IMR-90 (cell line): Measurements from ENCODE around the gene CMC2. TPM values are rescaled to one million over a fixed set of nuclear protein-coding genes. Genes with fewer than 3 reads are reported as not detected.

Experiments used
- ATAC-seq: fragments of 200-7000 bp; cut with Tn5 transposase; 2 replicates; pipeline ENCODE4 v1.9.1; 2020; ENCODE audit warnings: low read depth, mild to moderate bottlenecking, moderate library complexity
- BruUV-seq: library from RNA; stranded (reverse); fragments of 400-500 nt; replicated peaks from 2 replicates; lab custom pipeline; 2021; lab: Mats Ljungman, UMichigan
- CTCF ChIA-PET: fragments of 300-600 bp; formaldehyde crosslinking; extraction: SDS; loops from one replicate; lab custom pipeline; 2021; ENCODE audit warnings: antibody characterized with exemption; lab: Yijun Ruan, JAX
- POLR2A ChIA-PET: fragments of 300-600 bp; sonication (Branson Sonifier 250); formaldehyde crosslinking; loops from one replicate; lab custom pipeline; 2022; ENCODE audit warnings: antibody characterized with exemption; ENCODE audit not compliant: unreplicated experiment; lab: Charles Lee
- DNase-seq: peaks from one replicate; pipeline ENCODE4 v3.0.0; 2013
- H2AFZ ChIP-seq: replicated peaks from 2 replicates; pipeline ENCODE3; 2013; ENCODE audit warnings: low read length, mild to moderate bottlenecking; ENCODE audit not compliant: poor library complexity
- H2AK5ac ChIP-seq: 2 replicates; pipeline ENCODE4 v1.6.1; 2013; ENCODE audit warnings: low read depth, low read length, inconsistent platforms
- H2AK9ac ChIP-seq: replicated peaks from 2 replicates; pipeline ENCODE3; 2013; ENCODE audit warnings: mild to moderate bottlenecking, low read depth, low read length, moderate library complexity; ENCODE audit not compliant: poor library complexity
- H2BK120ac ChIP-seq: 2 replicates; pipeline ENCODE4 v1.6.1; 2013; ENCODE audit warnings: low read depth, low read length, inconsistent platforms
- H2BK15ac ChIP-seq: 3 replicates; pipeline ENCODE4 v1.6.1; 2013; ENCODE audit warnings: low read depth, low read length, inconsistent platforms
- H2BK20ac ChIP-seq: 2 replicates; pipeline ENCODE4 v1.6.1; 2013; ENCODE audit warnings: low read depth, mild to moderate bottlenecking, inconsistent platforms, low read length, moderate library complexity
- H2BK5ac ChIP-seq: 2 replicates; pipeline ENCODE4 v1.6.1; 2013; ENCODE audit warnings: mild to moderate bottlenecking, low read depth, low read length, inconsistent platforms; ENCODE audit not compliant: poor library complexity, severe bottlenecking
- H3K14ac ChIP-seq: replicated peaks from 2 replicates; pipeline ENCODE4 v1.6.1; 2013; ENCODE audit warnings: low read depth, low read length, inconsistent platforms
- H3K18ac ChIP-seq: 2 replicates; pipeline ENCODE4 v1.6.1; 2013; ENCODE audit warnings: low read depth, low read length, control low read depth
- H3K23ac ChIP-seq: 2 replicates; pipeline ENCODE4 v1.6.1; 2013; ENCODE audit warnings: low read depth, low read length, inconsistent platforms
- H3K27ac ChIP-seq: 2 replicates; pipeline ENCODE4 v1.5.1; 2013; ENCODE audit warnings: mild to moderate bottlenecking, control low read depth, low read length; ENCODE audit not compliant: insufficient read depth
- H3K27me3 ChIP-seq: 2 replicates; pipeline ENCODE4 v1.6.1; 2013; ENCODE audit warnings: low read length; ENCODE audit not compliant: control insufficient read depth, insufficient read depth
- H3K36me3 ChIP-seq: 2 replicates; pipeline ENCODE4 v1.6.1; 2013; ENCODE audit warnings: low read length, mixed read lengths; ENCODE audit not compliant: control insufficient read depth, insufficient read depth
- H3K4ac ChIP-seq: 2 replicates; pipeline ENCODE4 v1.6.1; 2013; ENCODE audit warnings: low read depth, low read length, inconsistent platforms
- H3K4me1 ChIP-seq: 2 replicates; pipeline ENCODE4 v1.6.1; 2013; ENCODE audit warnings: low read length, mixed read lengths; ENCODE audit not compliant: control insufficient read depth, insufficient read depth
- H3K4me2 ChIP-seq: 2 replicates; pipeline ENCODE4 v1.6.1; 2013; ENCODE audit warnings: low read depth, mild to moderate bottlenecking, control low read depth, low read length, moderate library complexity
- H3K4me3 ChIP-seq: 2 replicates; pipeline ENCODE4 v1.5.1; 2013; ENCODE audit warnings: low read depth, mild to moderate bottlenecking, control low read depth, low read length, moderate library complexity; ENCODE audit not compliant: insufficient read depth
- H3K56ac ChIP-seq: 2 replicates; pipeline ENCODE4 v1.6.1; 2013; ENCODE audit warnings: low read length, inconsistent platforms; ENCODE audit not compliant: insufficient read depth; ENCODE audit errors: extremely low read depth
- H3K79me1 ChIP-seq, 2 experiments: 2 replicates each; pipeline ENCODE4 v1.6.1; 2013; ENCODE audit warnings: low read length in 2 of 2, inconsistent platforms in 1 of 2, low read depth in 1 of 2
- H3K9ac ChIP-seq: 2 replicates; pipeline ENCODE4 v1.6.1; 2013; ENCODE audit warnings: low read depth, low read length, control low read depth
- H3K9me1 ChIP-seq: 2 replicates; pipeline ENCODE4 v1.6.1; 2013; ENCODE audit warnings: low read length, inconsistent platforms; ENCODE audit not compliant: insufficient read depth
- H3K9me3 ChIP-seq: 2 replicates; pipeline ENCODE4 v1.6.1; 2013; ENCODE audit warnings: low read length; ENCODE audit not compliant: control insufficient read depth, insufficient read depth
- H4K20me1 ChIP-seq: 2 replicates; pipeline ENCODE4 v1.6.1; 2013; ENCODE audit warnings: low read length, inconsistent platforms; ENCODE audit not compliant: insufficient read depth
- H4K5ac ChIP-seq: 2 replicates; pipeline ENCODE4 v1.6.1; 2013; ENCODE audit warnings: mild to moderate bottlenecking, low read depth, low read length, control low read depth
- H4K8ac ChIP-seq, 2 experiments: 2 replicates each; pipeline ENCODE4 v1.6.1; 2013; ENCODE audit warnings: low read depth in 2 of 2, low read length in 2 of 2, control low read depth in 1 of 2, inconsistent platforms in 1 of 2
- H4K91ac ChIP-seq: 2 replicates; pipeline ENCODE4 v1.6.1; 2013; ENCODE audit warnings: low read depth, low read length, inconsistent platforms; ENCODE audit not compliant: insufficient read depth
- CEBPB ChIP-seq: IDR thresholded peaks from 2 replicates; pipeline ENCODE4 v1.6.1; 2012; ENCODE audit warnings: low read depth, low read length, improper control_type of control experiment
- POLR2A ChIP-seq: IDR thresholded peaks from 2 replicates; pipeline ENCODE4 v1.6.1; 2012; ENCODE audit warnings: mild to moderate bottlenecking, low read depth, low read length
- WGBS, 2 experiments: methylation state at CpG; one replicate each; pipeline versions ENCODE4 v1.1.5 to v1.1.7; 2013; ENCODE audit warnings: missing lambda C conversion rate in 2 of 2; ENCODE audit not compliant: insufficient read length in 1 of 2; ENCODE audit errors: extremely low coverage in 2 of 2; 5-methylcytosine and 5-hydroxymethylcytosine counted together
- dilution Hi-C: fragments of 300-500 bp; cut with HindIII; formaldehyde crosslinking; loops from one replicate; pipeline ENCODE4 v1.14.3; 2018; ENCODE audit warnings: low sequenced_read_pairs; ENCODE audit not compliant: unreplicated experiment
- in situ Hi-C: fragments of 300-500 bp; cut with MboI; formaldehyde crosslinking; loops from 3 replicates; pipeline ENCODE4 v1.14.3; 2019; ENCODE audit warnings: low sequenced_read_pairs, inconsistent platforms, mixed read lengths
- intact Hi-C: fragments of 100-400 bp; cut with micrococcal nuclease; formaldehyde crosslinking; loops from 2 replicates; pipeline ENCODE4 v1.10.0; 2022
- polyA plus RNA-seq, 3 experiments: library from polyadenylated mRNA; depleted of rRNA; stranded (reverse); fragments of >200 nt; gene quantifications; 2 replicates each; pipeline ENCODE4 v1.2.3, GENCODE V29; 2012; ENCODE audit warnings: low replicate concordance in 1 of 3
- total RNA-seq: library from RNA; depleted of rRNA; stranded (reverse); fragments of >200 nt; gene quantifications from 2 replicates; pipeline ENCODE4 v1.2.3, GENCODE V29; 2012

Gene CMC2
- total and polyA plus RNA-seq, 2 of the 4 experiments (the other 2 are of a cell fraction) = 57.0 to 104 TPM

DNA sequence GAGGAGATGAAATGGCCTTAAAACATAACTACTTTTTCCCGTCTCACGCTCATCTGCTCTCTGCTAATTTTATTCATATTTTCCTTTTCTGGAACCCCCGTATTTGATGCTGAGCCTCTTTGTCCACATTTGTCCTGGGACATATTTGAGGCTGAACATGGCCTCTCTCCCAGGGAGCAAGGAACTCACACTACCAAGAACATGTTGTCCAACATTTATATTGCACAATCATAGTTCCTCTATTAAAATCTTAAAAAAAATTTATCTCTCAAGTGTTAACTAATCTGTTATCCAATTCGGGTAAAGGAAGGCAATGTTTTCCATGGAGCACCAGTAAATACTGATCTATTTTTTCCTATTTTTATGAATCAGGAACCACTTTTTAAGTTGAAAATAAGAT is 60.2 kb downstream of the CMC2 start:
- no peak overlapping the region for H3K14ac ChIP-seq
- dilution Hi-C loops = no loop called here
- no peak overlapping the region for H3K4me2 ChIP-seq
- H3K4me3 ChIP-seq = no peak overlapping the region
- no peaks in the 10 kb centered on the region for H3K9me3 ChIP-seq
- no peak overlapping the region for H2AK5ac ChIP-seq
- H4K8ac ChIP-seq = no peak overlapping the region
- H2AK9ac ChIP-seq = no peak overlapping the region
- ATAC-seq = no peak
- H2BK5ac ChIP-seq = no peak overlapping the region
- H3K9ac ChIP-seq = no peak overlapping the region
- H3K79me1 ChIP-seq = no peaks in the 10 kb centered on the region
- H4K91ac ChIP-seq = no peak overlapping the region
- H3K18ac ChIP-seq = no peak overlapping the region
- CTCF ChIA-PET = no interaction called here
- no TSS peak for BruUV-seq
- no peak overlapping the region for H2BK120ac ChIP-seq
- WGBS, 2 experiments = 88% methylated on average over 2 of the region's 4 CpGs; no CpG with 5 or more reads in 1 of the 2 experiments
- TF ChIP-seq POLR2A (no peak), CEBPB (peak; percentile 69)
- H4K20me1 ChIP-seq = no peaks in the 10 kb centered on the region
- H3K36me3 ChIP-seq = no peaks in the 10 kb centered on the region
- H2BK15ac ChIP-seq = no peak overlapping the region
- in situ Hi-C loops = no loop called here
- H4K5ac ChIP-seq = no peak overlapping the region
- no peak overlapping the region for H3K56ac ChIP-seq
- H3K4ac ChIP-seq = no peak overlapping the region
- H3K23ac ChIP-seq = no peak overlapping the region
- H3K27ac ChIP-seq = no peak overlapping the region
- H2AFZ ChIP-seq = no peak overlapping the region
- no peaks in the 10 kb centered on the region for H3K9me1 ChIP-seq
- intact Hi-C loops = no loop called here
- POLR2A ChIA-PET = no interaction called here
- H3K4me1 ChIP-seq = no peaks in the 10 kb centered on the region
- no peak overlapping the region for H2BK20ac ChIP-seq
- H3K27me3 ChIP-seq = peaks cover 3% of the 10 kb centered on the region; the same call in 1 of the 2 replicates
- no peak for DNase-seq
